Esophagus squamous epithelium (tissue), 5 donors: ENCODE measurements around the gene BIN1. TPM values are rescaled to one million over a fixed set of nuclear protein-coding genes. Genes with fewer than 3 reads are reported as not detected.

Experiments
- DNase-seq: peaks from one replicate; lab custom pipeline; 2025; lab: John Stamatoyannopoulos, UW
- H3K27ac ChIP-seq, 4 donors: fragments of 200-600 bp; sonication (generic); one replicate each; pipeline ENCODE4 v1.5.1; 2016 to 2019; ENCODE audit warnings: mild to moderate bottlenecking in 1 of 4
- H3K27me3 ChIP-seq, 4 donors: fragments of 200-600 bp; sonication (generic); 1 replicate in 3 of 4; 2 replicates in 1 of 4; pipeline versions ENCODE4 v1.5.1 to v1.6.0; 2017 to 2021; ENCODE audit warnings: antibody characterized with exemption in 1 of 4
- H3K36me3 ChIP-seq, 3 donors: fragments of 200-600 bp; sonication (generic); one replicate each; pipeline ENCODE4 v1.5.1; 2016 to 2019
- H3K4me1 ChIP-seq, 3 donors: fragments of 200-600 bp; sonication (generic); one replicate each; pipeline ENCODE4 v1.5.1; 2017 to 2019
- H3K4me3 ChIP-seq, 4 donors: fragments of 200-600 bp; sonication (generic); 1 replicate in 3 of 4; 2 replicates in 1 of 4; pipeline ENCODE4 v1.5.1; 2016 to 2019; ENCODE audit warnings: mild to moderate bottlenecking in 2 of 4, moderate library complexity in 1 of 4
- H3K9me3 ChIP-seq, 3 donors: fragments of 200-600 bp; sonication (generic); one replicate each; pipeline ENCODE4 v1.5.1; 2016 to 2019
- POLR2A ChIP-seq, 4 donors: fragments of 450-650 bp; IDR thresholded peaks; one replicate each; pipeline ENCODE4 v1.6.1; 2017; ENCODE audit warnings: antibody characterized with exemption in 4 of 4, mild to moderate bottlenecking in 4 of 4, moderate library complexity in 3 of 4
- WGBS, 2 donors: methylation state at CpG; one replicate each; pipeline ENCODE4 v1.1.5; 2018; 5-methylcytosine and 5-hydroxymethylcytosine counted together
- intact Hi-C: fragments of 100-400 bp; cut with DNase I; formaldehyde crosslinking; loops from one replicate; pipeline ENCODE4 v1.15.0; 2022
- total RNA-seq, 4 donors: library from RNA; depleted of rRNA; stranded (reverse); fragments of >200 nt; gene quantifications; one replicate each; pipeline ENCODE4 v1.1.0, GENCODE V29; 2016
- TF ChIP-seq, protein P1 (sequence below), 6 experiments: fragments of 450-650 bp in 4 of 6; fragments of 200-600 bp in 2 of 6; sonication (generic) in 2 of 6; IDR thresholded peaks; one replicate each; pipeline ENCODE4 v1.5.1; 2016 to 2019; ENCODE audit warnings: antibody characterized with exemption in 6 of 6, mild to moderate bottlenecking in 4 of 6, moderate library complexity in 4 of 6
- donor health status: DM: yes; HTN: yes; CAD: no.

The BIN1 gene
- total RNA-seq, 4 donors from 2014 or later: 10.8 to 23.3 (median 15.5) TPM

DNA sequence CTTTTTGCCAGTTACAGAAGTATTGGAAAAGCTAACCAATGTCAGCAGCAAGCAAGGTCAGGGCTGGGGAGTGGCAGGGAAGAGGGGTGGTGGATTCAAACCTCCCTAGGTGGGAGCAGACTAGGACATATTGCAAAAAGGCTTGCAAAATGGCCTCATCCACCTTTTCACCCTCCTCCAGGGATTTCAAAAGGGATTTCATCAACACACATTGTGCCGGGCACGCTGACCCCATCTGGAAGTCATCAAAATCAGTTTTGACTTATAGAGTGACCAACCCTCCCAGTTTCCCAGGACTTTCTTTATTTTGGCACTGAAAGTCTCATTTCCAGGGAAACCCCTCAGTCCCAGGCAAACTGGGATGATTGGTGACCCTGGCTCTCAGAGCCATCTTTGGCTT is 94.7 kb downstream of the BIN1 start:
- no peaks in the 10 kb centered on the region for H3K4me1 ChIP-seq
- no peak overlapping the region for H3K27ac ChIP-seq
- H3K27me3 ChIP-seq: peaks cover 0 to 43% (median 0%) of the 10 kb centered on the region in 4 donors
- H3K36me3 ChIP-seq: no peaks in the 10 kb centered on the region
- 78 to 88% methylated on average over 2 of the region's 2 CpGs for WGBS, 2 donors
- no peaks in the 10 kb centered on the region for H3K9me3 ChIP-seq
- DNase-seq: no peak
- TF ChIP-seq, protein P1, sequence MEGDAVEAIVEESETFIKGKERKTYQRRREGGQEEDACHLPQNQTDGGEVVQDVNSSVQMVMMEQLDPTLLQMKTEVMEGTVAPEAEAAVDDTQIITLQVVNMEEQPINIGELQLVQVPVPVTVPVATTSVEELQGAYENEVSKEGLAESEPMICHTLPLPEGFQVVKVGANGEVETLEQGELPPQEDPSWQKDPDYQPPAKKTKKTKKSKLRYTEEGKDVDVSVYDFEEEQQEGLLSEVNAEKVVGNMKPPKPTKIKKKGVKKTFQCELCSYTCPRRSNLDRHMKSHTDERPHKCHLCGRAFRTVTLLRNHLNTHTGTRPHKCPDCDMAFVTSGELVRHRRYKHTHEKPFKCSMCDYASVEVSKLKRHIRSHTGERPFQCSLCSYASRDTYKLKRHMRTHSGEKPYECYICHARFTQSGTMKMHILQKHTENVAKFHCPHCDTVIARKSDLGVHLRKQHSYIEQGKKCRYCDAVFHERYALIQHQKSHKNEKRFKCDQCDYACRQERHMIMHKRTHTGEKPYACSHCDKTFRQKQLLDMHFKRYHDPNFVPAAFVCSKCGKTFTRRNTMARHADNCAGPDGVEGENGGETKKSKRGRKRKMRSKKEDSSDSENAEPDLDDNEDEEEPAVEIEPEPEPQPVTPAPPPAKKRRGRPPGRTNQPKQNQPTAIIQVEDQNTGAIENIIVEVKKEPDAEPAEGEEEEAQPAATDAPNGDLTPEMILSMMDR (IDR thresholded peaks at IDR 0.05): no peak
- no peak for TF ChIP-seq POLR2A (IDR thresholded peaks at IDR 0.05)
- intact Hi-C loops: no loop called here
- H3K4me3 ChIP-seq: no peak overlapping the region

DNA sequence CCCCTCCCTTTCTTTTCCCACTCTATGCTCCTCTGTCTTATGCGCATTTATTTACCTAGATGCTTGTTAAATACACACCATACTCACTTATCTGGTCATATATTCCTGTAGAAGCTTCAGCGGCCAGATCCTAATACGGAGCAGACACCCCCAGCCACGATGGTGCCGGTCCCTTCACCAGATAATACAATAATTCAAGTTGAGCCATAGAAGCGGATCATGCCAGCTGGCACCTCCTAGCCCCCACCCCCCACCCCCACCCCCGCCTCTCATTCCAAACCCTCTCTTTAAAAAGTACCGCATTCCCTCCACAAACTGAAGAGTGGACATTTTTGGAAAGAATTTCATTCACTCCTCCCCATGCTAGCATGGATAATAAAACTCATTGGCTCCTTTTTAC is 95.2 kb downstream of the BIN1 start:
- H3K27ac ChIP-seq: no peak overlapping the region
- WGBS, 2 donors: 66 to 81% methylated on average over 7 to 8 of the region's 8 CpGs

DNA sequence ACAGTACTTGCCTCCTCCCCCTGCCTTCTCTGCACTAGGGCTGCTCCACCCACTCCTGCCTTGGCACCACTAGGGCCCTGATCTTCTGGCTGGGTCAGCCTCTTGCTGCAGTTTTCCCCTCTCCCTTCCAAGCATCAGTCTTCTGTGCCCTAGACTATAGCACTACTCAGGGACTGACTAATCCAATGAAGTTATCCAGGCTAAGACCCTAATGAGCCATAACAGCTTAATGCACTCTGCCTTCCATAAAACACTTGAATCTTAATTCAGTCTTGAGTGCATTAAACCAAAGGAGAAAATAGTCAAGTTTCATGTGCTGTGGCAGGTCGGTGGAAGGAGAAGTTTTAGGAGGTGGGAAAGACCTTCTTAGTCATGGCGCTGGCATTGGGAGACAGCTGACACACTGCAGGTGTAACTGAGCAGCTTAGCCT is 95.7 kb downstream of the BIN1 start:
- WGBS, 2 donors: 68 to 72% methylated on average over 2 of the region's 2 CpGs
- DNase-seq: no peak
- intact Hi-C loops: no loop called here
- TF ChIP-seq, protein P1 (IDR thresholded peaks at IDR 0.05): no peak
- TF ChIP-seq POLR2A (IDR thresholded peaks at IDR 0.05): no peak
- Histone ChIP-seq H3K4me1 (no peaks in the 10 kb centered on the region), H3K4me3 (no peak overlapping the region), H3K9me3 (no peaks in the 10 kb centered on the region), H3K27me3 (peaks cover 0 to 42% (median 0%) of the 10 kb centered on the region in 4 donors), H3K27ac (no peak overlapping the region), H3K36me3 (no peaks in the 10 kb centered on the region)

More for the DNA sequence above, 95.2 kb downstream of the BIN1 start:
- intact Hi-C loops: no loop called here
- TF ChIP-seq, protein P1 (IDR thresholded peaks at IDR 0.05): no peak
- TF ChIP-seq POLR2A (IDR thresholded peaks at IDR 0.05): no peak
- no peak for DNase-seq
- H3K36me3 ChIP-seq: no peaks in the 10 kb centered on the region
- no peaks in the 10 kb centered on the region for H3K9me3 ChIP-seq
- no peak overlapping the region for H3K4me3 ChIP-seq
- H3K27me3 ChIP-seq: peaks cover 0 to 43% (median 0%) of the 10 kb centered on the region in 4 donors
- no peaks in the 10 kb centered on the region for H3K4me1 ChIP-seq

DNA sequence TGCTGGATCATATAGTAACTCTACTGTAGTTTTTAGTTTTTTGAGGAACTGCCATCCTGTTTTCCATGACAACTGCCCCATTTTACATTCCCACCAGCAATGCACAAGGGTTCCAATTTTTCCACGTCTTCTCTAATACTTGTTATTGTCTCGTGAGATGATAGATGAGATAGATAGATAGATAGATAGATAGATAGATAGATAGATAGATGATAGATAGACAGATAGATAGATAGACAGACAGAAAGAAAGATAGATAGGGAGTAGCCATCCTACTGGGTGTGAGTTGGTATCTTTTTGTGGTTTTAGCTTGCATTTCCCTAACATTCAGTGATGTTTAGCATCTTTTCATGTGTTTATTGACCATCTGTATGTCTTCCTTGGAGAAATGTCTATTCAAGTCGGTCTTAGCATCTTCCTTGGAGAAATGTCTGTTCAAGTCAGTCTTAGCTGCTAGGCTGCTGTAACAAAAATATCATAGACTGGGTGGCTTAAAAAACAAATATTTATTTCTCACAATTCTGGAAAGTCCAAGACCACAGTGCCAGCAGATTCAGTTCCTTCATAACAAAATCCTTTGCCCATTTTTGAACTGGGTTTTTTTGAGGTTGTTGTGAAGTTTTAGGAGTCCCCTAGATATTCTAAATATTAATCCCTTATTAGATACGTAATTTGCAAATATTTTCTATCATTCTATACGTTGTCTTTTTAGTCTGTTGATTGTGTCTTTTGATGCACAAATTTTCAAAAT is 98.5 kb downstream of the BIN1 start:
- no peaks in the 10 kb centered on the region for H3K4me1 ChIP-seq
- peaks cover 0 to 20% (median 0%) of the 10 kb centered on the region in 4 donors for H3K27me3 ChIP-seq
- no peak for DNase-seq
- TF ChIP-seq, protein P1 (IDR thresholded peaks at IDR 0.05): no peak
- TF ChIP-seq POLR2A (IDR thresholded peaks at IDR 0.05): no peak
- WGBS, 2 donors: 72 to 73% methylated on average over 5 of the region's 5 CpGs
- H3K27ac ChIP-seq: no peak overlapping the region
- intact Hi-C loops: no loop called here
- no peaks in the 10 kb centered on the region for H3K36me3 ChIP-seq
- H3K9me3 ChIP-seq: no peaks in the 10 kb centered on the region
- H3K4me3 ChIP-seq: no peak overlapping the region

GRCh38 chr2:127007652-127008051 is 99.3 kb downstream of the BIN1 start:
- TF ChIP-seq POLR2A (IDR thresholded peaks at IDR 0.05): no peak
- TF ChIP-seq, protein P1 (IDR thresholded peaks at IDR 0.05): no peak
- H3K36me3 ChIP-seq: no peaks in the 10 kb centered on the region
- no peaks in the 10 kb centered on the region for H3K4me1 ChIP-seq
- H3K27me3 ChIP-seq: peaks cover 0 to 15% (median 0%) of the 10 kb centered on the region in 4 donors
- intact Hi-C loops: no loop called here
- H3K27ac ChIP-seq: no peak overlapping the region
- H3K9me3 ChIP-seq: no peaks in the 10 kb centered on the region
- no peak for DNase-seq
- H3K4me3 ChIP-seq: no peak overlapping the region
- WGBS, 2 donors: 30 to 51% methylated on average over 3 of the region's 3 CpGs
